HG03135 (cell line): ENCODE data around the gene CNTFR.
"Not testable (repeated sequence)": the region's sequence is repeated elsewhere in the genome, so short reads cannot be mapped to it uniquely, and the experiment has no call there.

ENCODE experiments used
- ATAC-seq: cut with Tn5 transposase; IDR thresholded peaks from one replicate; pipeline ENCODE4 v1.9.1; 2021; ENCODE audit warnings: mild to moderate bottlenecking, moderate library complexity; ENCODE audit not compliant: unreplicated experiment

Gene CNTFR

DNA sequence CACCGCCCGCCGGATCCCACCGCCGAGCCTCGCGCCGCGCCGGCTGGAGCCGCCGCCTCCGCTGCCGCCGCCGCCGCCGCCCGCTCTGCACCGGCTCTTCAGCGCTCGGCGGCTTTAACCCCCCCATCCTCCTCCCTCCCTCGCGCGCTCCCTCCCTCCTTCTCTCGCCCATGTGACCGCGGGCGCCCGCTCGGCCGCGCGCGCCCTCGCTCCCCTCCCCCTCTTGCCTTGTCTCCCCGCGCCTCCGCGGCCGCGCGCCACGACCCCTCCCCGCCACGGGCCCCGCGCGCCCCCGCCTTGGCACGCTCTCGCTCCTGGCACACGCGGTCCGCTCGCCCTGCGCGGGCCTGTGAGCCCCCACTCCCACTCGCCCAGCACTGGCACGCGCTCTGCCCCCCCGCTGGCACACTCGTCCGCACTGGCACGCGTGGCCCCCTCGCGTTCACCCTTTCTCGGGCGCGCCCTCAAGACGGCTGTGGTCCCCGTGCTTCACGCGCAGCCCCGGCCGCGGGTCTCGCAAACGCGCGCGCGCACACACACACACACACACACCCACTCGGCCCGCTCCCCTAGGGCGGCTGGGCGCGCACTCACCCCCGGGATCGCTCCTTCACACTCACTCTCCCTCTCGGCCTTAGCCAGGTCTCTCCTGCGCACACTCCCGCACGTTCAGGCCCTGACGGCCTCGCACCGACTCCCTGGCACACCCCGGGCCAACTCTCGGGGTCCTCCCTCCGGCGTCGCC is at the start of gene CNTFR:
Gene CNTFR (minus strand): TSS at position 89 of the 745 bp plus-strand sequence. CDS start 20,743 bp downstream, outside the sequence.
- no peak for ATAC-seq

- not testable (repeated sequence) for ATAC-seq
These were observed 49.8 kb upstream of the CNTFR start for GRCh38 chr9:34639322-34639721.

DNA sequence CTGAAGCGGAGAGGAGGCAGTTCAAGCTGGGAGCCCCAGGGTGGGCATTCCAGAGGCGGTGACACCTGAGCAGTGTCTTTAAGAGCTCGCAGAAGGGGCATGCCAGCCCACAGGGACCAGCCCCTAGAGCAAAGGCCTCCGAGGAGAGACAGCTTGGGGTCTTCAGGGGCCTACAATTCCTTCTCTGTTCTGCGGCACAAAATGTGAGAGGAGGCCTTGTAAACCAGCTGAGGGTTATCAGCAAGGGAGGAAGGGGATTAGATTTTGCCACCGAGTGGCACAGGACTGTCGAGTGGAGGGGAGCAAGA is 48.6 kb upstream of the CNTFR start:
- ATAC-seq = no peak

GRCh38 chr9:34637356-34638137 is 48.0 kb upstream of the CNTFR start, which contains the start of gene SIGMAR1:
TSS of gene SIGMAR1 (minus strand) at chr9:34637787. CDS start at chr9:34637697, 90 bp downstream.
- peak; percentile 86 for ATAC-seq

DNA sequence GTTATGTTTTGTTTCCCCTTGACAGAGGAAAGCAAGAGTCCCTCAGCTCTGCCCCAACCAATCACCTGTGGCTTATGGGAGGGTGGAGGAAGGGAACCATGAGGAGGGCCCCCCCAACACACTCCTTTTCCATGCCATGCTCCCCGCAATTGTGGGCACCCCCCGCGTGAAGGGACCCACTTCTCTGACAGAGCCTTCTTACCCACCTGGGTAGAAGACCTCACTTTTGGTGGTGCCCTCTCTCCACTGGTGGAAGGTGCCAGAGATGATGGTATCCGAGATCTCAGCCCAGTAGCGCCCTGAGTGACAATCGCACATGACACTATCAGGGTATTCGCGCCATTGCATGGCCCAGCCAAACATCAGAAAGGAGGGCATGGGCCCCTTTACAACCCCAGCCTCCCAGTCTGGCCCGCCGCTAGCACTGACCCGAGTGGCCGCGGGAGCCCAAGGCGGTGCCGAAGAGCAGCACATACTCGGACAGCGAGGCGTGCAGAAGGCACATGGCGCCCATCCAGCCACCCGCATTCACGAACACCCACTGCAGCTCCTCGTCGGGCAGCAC is 47.3 kb upstream of the CNTFR start:
- no peak for ATAC-seq

- ATAC-seq = no peak
These were observed 46.0 kb upstream of the CNTFR start for GRCh38 chr9:34635556-34635955.

DNA sequence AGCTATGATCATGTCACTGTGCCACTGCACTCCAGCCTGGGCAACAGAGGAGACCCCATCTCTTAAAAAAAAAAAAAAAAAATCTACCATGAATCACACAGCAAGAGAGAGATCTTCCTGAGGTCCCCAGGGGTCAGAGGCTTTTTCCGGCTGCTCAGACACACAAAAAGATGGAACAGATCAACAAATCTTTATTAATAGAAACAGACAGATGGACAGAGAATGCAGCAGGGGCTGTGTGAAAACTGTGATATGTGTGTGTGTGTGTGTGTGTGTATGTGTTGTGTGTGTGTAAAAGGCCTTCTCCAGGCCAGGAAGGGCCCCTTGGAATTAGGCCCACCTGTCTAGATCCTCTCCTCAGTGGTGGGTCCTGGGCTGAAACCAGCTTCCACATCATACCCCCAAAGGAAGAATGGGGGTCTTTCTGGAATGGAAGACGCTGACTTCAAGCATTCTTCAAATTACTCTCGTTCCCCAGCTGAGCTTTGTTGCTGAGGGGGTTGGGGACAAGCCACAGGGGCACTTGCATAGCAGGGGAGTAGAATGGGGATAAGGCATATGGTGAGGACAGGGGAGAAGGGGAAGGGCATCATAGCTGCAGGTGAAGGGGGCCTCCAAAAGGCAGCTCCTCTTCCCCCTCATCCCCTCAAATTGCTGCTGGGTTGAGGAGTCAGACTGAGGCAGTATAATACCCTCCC is 45.2 kb upstream of the CNTFR start:
- ATAC-seq = no peak

- ATAC-seq = no peak
These were observed 44.5 kb upstream of the CNTFR start for GRCh38 chr9:34633851-34634550.

- no peak for ATAC-seq
These were observed 43.6 kb upstream of the CNTFR start for GRCh38 chr9:34633166-34633565.

DNA sequence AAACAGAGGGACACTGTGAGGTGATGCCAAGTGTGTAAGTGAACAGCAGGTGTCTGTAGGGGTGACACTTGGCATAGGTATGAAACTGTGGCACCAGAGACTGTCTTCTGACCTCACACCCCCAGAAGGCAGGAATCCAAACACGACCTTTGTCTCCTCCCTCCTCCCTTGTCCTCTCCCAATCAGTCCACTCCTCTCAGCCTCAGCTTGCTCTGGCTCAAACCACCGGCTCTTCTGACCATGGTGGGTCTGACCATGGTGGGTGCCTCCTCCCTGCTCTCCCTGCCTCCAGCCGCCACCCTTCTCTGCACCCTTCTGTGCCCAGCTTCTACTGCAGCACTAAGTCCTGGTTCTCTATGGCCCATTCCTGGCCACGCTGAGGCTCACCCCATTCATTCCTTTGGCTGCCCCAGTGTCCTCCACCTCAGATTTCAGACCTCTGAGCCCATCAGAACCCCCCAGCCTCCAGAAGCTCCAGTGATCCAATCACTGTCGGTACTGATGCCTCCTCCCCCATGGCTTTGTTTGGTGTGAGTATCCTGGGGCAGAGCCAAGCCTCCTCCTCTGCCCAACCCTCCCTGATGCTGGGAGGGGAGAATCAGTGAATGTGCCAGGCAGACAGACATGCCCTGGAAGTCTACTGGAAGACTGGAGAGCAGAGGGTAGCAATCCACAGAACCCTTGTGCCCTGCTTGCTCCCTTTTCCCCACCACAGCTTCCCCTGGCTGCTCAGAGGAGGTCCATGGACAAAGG is 41.1 kb upstream of the CNTFR start:
- ATAC-seq = no peak

- no peak for ATAC-seq
These were observed 39.9 kb upstream of the CNTFR start for GRCh38 chr9:34629491-34629808.

- no peak for ATAC-seq
These were observed 39.3 kb upstream of the CNTFR start, which contains the start of gene ARID3C for GRCh38 chr9:34628656-34629490. TSS of gene ARID3C (minus strand) at chr9:34629066. CDS start at chr9:34628014, 1,052 bp downstream.

DNA sequence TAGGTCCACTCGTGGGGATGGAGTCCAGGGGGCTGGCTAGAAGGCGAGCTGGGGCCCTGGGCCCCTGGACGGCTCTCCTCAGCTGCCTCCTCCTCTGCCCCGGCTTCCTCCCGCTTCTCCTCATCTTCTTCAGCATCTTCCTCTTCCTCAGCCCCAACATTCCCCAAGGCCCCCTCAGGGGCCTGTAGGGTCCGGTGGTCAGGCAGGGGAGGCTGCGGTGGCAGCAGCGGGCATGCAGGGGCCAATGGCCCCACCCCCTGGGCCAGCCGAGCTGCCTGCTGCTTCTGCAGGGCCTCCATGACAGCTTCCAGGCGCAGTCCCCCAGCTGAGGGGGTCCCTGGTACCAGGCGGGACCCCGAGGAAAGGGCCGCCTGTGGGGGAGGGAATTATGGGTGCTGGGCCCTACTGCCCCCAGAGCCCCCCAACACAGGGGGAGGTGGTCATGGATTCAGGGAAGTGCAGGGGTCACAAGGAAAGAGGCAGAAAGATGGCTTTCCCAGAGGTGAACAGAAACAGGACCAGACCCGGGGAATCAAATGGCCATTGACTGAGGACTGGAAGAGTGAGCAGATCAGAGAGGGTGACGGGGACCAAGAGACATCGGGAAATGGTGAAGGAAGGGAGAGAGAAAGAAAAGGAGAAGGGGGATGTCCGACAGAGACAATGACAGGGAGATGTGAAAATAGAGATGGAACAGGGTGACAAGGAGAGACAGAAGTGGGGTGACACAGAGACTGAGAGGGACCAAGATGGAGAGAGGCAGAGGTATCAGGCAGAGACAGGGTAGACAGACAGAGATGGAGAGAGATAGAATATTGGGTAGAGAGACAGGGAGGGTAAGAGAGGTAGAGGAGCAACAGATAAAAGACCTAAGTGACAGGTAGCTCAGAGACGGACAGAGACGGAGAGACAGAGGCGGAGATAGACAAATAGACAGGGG is 38.5 kb upstream of the CNTFR start:
- ATAC-seq = no peak

GRCh38 chr9:34625186-34625486 is 35.6 kb upstream of the CNTFR start:
- ATAC-seq = no peak

GRCh38 chr9:34624475-34625185 is 35.1 kb upstream of the CNTFR start:
- no peak for ATAC-seq

DNA sequence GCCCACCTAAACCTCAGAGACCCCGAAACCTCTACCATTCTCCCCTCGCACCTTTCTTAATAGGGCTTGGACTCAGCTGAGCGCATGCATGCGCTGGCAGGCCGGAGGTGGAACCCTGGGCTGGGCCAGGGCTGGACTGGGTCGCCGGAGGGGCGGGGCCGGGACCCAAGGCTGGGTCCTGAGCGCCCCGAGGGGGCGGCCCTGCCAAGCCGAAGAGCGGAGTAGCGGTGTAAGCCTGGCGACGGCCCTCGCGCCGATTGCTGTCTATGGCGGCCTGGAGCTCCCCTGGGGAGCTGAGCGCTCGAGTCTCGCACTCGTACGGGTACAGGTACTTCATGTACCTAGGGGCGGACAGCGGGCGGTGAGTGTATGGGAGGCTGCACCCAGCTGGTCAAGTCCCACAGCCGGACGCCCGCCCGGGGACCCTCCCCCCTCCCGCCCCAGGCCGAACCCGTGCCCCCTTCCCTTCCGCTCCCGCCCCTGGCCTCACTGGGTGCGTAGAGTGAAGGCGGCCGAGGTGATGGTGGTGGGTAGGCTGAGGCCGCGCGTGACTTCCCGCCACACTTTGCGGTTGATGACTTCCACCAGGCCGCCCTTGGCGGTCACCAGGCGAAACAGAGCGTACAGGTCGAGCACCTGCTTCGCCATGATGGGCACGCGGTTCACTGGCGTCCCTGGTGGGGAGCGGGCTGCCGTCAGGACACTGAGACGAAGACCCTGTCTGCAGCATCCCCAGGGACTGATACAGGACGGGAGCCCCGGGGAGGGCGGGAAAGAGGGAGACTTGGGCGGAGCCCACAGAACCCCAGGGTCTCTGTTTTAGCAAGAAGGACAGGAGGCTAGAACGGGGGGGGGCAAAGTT is 34.1 kb upstream of the CNTFR start:
- no peak for ATAC-seq
